Keratinocyte (primary cell): ENCODE measurements around the gene RAI14.

Source experiments
- EZH2 ChIP-seq: IDR thresholded peaks from one replicate; pipeline ENCODE4 v1.6.1; 2012; ENCODE audit warnings: inconsistent platforms, mild to moderate bottlenecking, low read length, moderate library complexity
- TF ChIP-seq, protein P1 (sequence below), 3 experiments: IDR thresholded peaks in 1 of 3; conservative IDR thresholded peaks in 1 of 3; optimal IDR thresholded peaks in 1 of 3; 2 replicates in 2 of 3; 3 replicates in 1 of 3; pipeline versions ENCODE3 to v1.5.1; 2011; ENCODE audit warnings: low read length in 3 of 3, mild to moderate bottlenecking in 3 of 3, moderate library complexity in 2 of 3, control low read depth in 1 of 3, inconsistent platforms in 1 of 3; ENCODE audit not compliant: insufficient read depth in 2 of 3; ENCODE audit errors: extremely low read depth in 1 of 3

DNA sequence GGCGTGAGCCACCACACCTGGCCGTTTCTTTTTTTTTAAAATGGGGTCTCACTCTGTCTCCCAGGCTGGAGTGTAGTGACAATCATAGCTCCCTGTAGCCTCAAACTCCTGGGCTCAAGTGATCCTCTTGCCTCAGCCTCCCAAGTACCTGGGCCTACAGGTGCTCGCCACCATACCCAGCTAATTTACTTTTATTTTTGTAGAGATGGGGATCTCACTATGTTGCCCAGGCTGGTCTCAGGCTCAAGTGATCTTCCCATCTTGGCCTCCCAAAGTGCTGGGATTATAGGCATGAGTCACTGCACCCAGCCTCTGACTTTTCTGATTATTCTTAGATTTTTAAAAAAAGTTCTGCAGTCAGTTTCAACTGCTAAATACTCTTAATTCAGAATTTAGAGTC lies 21.3 kb downstream of the RAI14 start:
- TF ChIP-seq, protein P1, sequence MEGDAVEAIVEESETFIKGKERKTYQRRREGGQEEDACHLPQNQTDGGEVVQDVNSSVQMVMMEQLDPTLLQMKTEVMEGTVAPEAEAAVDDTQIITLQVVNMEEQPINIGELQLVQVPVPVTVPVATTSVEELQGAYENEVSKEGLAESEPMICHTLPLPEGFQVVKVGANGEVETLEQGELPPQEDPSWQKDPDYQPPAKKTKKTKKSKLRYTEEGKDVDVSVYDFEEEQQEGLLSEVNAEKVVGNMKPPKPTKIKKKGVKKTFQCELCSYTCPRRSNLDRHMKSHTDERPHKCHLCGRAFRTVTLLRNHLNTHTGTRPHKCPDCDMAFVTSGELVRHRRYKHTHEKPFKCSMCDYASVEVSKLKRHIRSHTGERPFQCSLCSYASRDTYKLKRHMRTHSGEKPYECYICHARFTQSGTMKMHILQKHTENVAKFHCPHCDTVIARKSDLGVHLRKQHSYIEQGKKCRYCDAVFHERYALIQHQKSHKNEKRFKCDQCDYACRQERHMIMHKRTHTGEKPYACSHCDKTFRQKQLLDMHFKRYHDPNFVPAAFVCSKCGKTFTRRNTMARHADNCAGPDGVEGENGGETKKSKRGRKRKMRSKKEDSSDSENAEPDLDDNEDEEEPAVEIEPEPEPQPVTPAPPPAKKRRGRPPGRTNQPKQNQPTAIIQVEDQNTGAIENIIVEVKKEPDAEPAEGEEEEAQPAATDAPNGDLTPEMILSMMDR (optimal IDR thresholded peaks at IDR 0.05 in 1 of 3, IDR thresholded peaks at IDR 0.05 in 1 of 3, conservative IDR thresholded peaks at IDR 0.05 in 1 of 3; ENCODE audit: extremely low read depth in 1 of 3, insufficient read depth in 2 of 3, low read length in 3 of 3), result no peak
- TF ChIP-seq EZH2, result no peak
